B cell (primary cell): Measurements from ENCODE around the gene CCDC93. TPM values are rescaled to one million over a fixed set of nuclear protein-coding genes. Genes with fewer than 3 reads are reported as not detected.

Experiments used
- ATAC-seq: fragments of 200-7000 bp; cut with Tn5 transposase; one replicate; pipeline ENCODE4 v1.10.0; 2021; ENCODE audit warnings: low read depth, mild to moderate bottlenecking, moderate number of reproducible peaks, moderate library complexity
- CTCF ChIA-PET: fragments of 350-600 bp; sonication (Branson Sonifier 250); formaldehyde crosslinking; loops from one replicate; lab custom pipeline; 2021; ENCODE audit warnings: antibody characterized with exemption, inconsistent platforms; lab: Charles Lee
- POLR2A ChIA-PET: fragments of 350-600 bp; sonication (Branson Sonifier 250); formaldehyde crosslinking; loops from one replicate; lab custom pipeline; 2021; ENCODE audit warnings: antibody characterized with exemption; lab: Charles Lee
- DNase-seq: peaks from one replicate; pipeline ENCODE4 v3.0.0; 2013
- H2AFZ ChIP-seq: 2 replicates; pipeline ENCODE4 v1.6.1; 2012; ENCODE audit warnings: mild to moderate bottlenecking, low read depth, low read length; ENCODE audit not compliant: insufficient read depth, poor library complexity, severe bottlenecking
- H3K27ac ChIP-seq, 2 donors: 1 replicate in 1 of 2; 2 replicates in 1 of 2; pipeline ENCODE4 v1.5.1; 2012 to 2013; ENCODE audit warnings: low read length in 2 of 2, mild to moderate bottlenecking in 2 of 2, moderate library complexity in 1 of 2
- H3K27me3 ChIP-seq, 4 experiments: fragments of 200-600 bp in 1 of 4; sonication (generic) in 1 of 4; replicated peaks in 1 of 4; 1 replicate in 2 of 4; 2 replicates in 2 of 4; pipeline versions ENCODE4 v1.6.1 to v1.7.0; 2013 to 2016; ENCODE audit warnings: low read length in 3 of 4, mild to moderate bottlenecking in 2 of 4, mixed read lengths in 1 of 4, moderate library complexity in 1 of 4; ENCODE audit not compliant: insufficient read depth in 4 of 4, control insufficient read depth in 3 of 4; ENCODE audit errors: control extremely low read depth in 1 of 4
- H3K36me3 ChIP-seq, 2 experiments: replicated peaks in 1 of 2; 1 replicate in 1 of 2; 2 replicates in 1 of 2; pipeline versions ENCODE4 v1.6.1 to v1.7.1; 2013; ENCODE audit warnings: low read length in 1 of 2; ENCODE audit not compliant: insufficient read depth in 2 of 2, control insufficient read depth in 1 of 2; ENCODE audit errors: control extremely low read depth in 1 of 2, extremely low read depth in 1 of 2
- H3K4me1 ChIP-seq, 2 donors: fragments of 200-600 bp in 1 of 2; sonication (generic) in 1 of 2; 1 replicate in 1 of 2; 2 replicates in 1 of 2; pipeline versions ENCODE4 v1.5.1 to v1.6.1; 2013 to 2017; ENCODE audit warnings: low read length in 2 of 2; ENCODE audit not compliant: control insufficient read depth in 2 of 2, insufficient read depth in 2 of 2
- H3K4me2 ChIP-seq: replicated peaks from 2 replicates; pipeline ENCODE3; 2012; ENCODE audit warnings: mild to moderate bottlenecking, low read depth, low read length; ENCODE audit not compliant: poor library complexity, severe bottlenecking
- H3K4me3 ChIP-seq, 5 experiments: fragments of 200-600 bp in 1 of 5; sonication (generic) in 1 of 5; 1 replicate in 3 of 5; 2 replicates in 2 of 5; pipeline versions ENCODE4 v1.5.1 to v1.7.0; 2011 to 2016; ENCODE audit warnings: low read length in 4 of 5, mild to moderate bottlenecking in 4 of 5, low read depth in 2 of 5, control low read depth in 1 of 5, moderate library complexity in 1 of 5; ENCODE audit not compliant: insufficient read depth in 1 of 5; ENCODE audit errors: control extremely low read depth in 1 of 5, extremely low read depth in 1 of 5
- H3K79me2 ChIP-seq: fragments of 200-600 bp; sonication (generic); one replicate; pipeline ENCODE4 v1.6.0; 2016; ENCODE audit warnings: low read length; ENCODE audit not compliant: control insufficient read depth, insufficient read depth
- H3K9ac ChIP-seq: fragments of 200-600 bp; sonication (generic); 2 replicates; pipeline ENCODE4 v1.6.1; 2017; ENCODE audit warnings: mild to moderate bottlenecking, low read length, moderate library complexity
- H3K9me3 ChIP-seq, 3 donors: one replicate each; pipeline versions ENCODE4 v1.6.1 to v1.7.1; 2013; ENCODE audit warnings: low read length in 2 of 3; ENCODE audit not compliant: control insufficient read depth in 2 of 3, insufficient read depth in 1 of 3; ENCODE audit errors: control extremely low read depth in 1 of 3
- H4K20me1 ChIP-seq: 2 replicates; pipeline ENCODE4 v1.6.0; 2012; ENCODE audit warnings: mild to moderate bottlenecking, low read length; ENCODE audit not compliant: insufficient read depth, control insufficient read depth, poor library complexity, severe bottlenecking
- H3K27ac Mint-ChIP-seq: one replicate; pipeline ENCODE4 v1.8.0; 2021; ENCODE audit warnings: mixed read lengths
- H3K27me3 Mint-ChIP-seq: one replicate; pipeline ENCODE4 v1.8.0; 2021; ENCODE audit warnings: mixed read lengths
- H3K4me1 Mint-ChIP-seq: one replicate; pipeline ENCODE4 v1.8.0; 2021; ENCODE audit warnings: mixed read lengths
- H3K4me3 Mint-ChIP-seq: one replicate; pipeline ENCODE4 v1.8.0; 2021; ENCODE audit warnings: mixed read lengths
- H3K9me3 Mint-ChIP-seq: one replicate; pipeline ENCODE4 v1.8.0; 2022; ENCODE audit warnings: mixed read lengths; ENCODE audit not compliant: insufficient read depth
- CTCF ChIP-seq: fragments of 200-600 bp; IDR thresholded peaks from one replicate; pipeline ENCODE4 v1.8.0; 2022; ENCODE audit warnings: antibody characterized with exemption, mild to moderate bottlenecking
- EZH2 ChIP-seq: IDR thresholded peaks from 2 replicates; pipeline ENCODE4 v1.6.1; 2012; ENCODE audit warnings: borderline replicate concordance, low read depth, mild to moderate bottlenecking, moderate library complexity, low read length; ENCODE audit not compliant: insufficient read depth, poor library complexity, severe bottlenecking
- WGBS: methylation state at CpG from one replicate; pipeline ENCODE4 v1.1.5; 2013; ENCODE audit warnings: missing lambda C conversion rate; ENCODE audit not compliant: insufficient coverage; 5-methylcytosine and 5-hydroxymethylcytosine counted together
- intact Hi-C: fragments of 100-400 bp; cut with micrococcal nuclease; formaldehyde crosslinking; loops from one replicate; pipeline ENCODE4 v1.10.0; 2022
- polyA plus RNA-seq: library from polyadenylated mRNA; depleted of rRNA; stranded (reverse); fragments of >200 nt; gene quantifications from 2 replicates; pipeline ENCODE4 v1.2.3, GENCODE V29; 2012
- total RNA-seq, 2 donors: library from RNA; stranded (reverse); fragments of 120-200 nt in 1 of 2; gene quantifications; 1 replicate in 1 of 2; 2 replicates in 1 of 2; pipeline versions ENCODE4 v1.2.3 to v1.2.4, GENCODE V29; 2013 to 2022

CCDC93 gene
- total and polyA plus RNA-seq, 2 donors (not counting 1 experiment from before 2014, with no cell fraction given): 17.5 to 79.6 TPM

- no peak for DNase-seq
- Histone ChIP-seq H3K79me2 (no peaks in the 10 kb centered on the region), H3K4me1 (no peaks in the 10 kb centered on the region), H2AFZ (no peak overlapping the region), H3K27me3 (no peaks in the 10 kb centered on the region), H3K9ac (no peak overlapping the region), H3K36me3 (no peaks in the 10 kb centered on the region), H3K27ac (no peak overlapping the region), H3K4me3 (no peak overlapping the region), H3K9me3 (peaks cover 0 to 2% (median 0%) of the 10 kb centered on the region in 3 donors), H3K4me2 (no peak overlapping the region), H4K20me1 (no peaks in the 10 kb centered on the region)
- intact Hi-C loops: no loop called here
- ChIA-PET CTCF (no interaction called here), POLR2A (no interaction called here)
- Mint-ChIP-seq H3K4me3 (no peak overlapping the region), H3K4me1 (no peaks in the 10 kb centered on the region), H3K27ac (no peak overlapping the region), H3K27me3 (peaks cover 3% of the 10 kb centered on the region), H3K9me3 (no peaks in the 10 kb centered on the region)
- WGBS: no CpG with 5 or more reads among the region's 1 CpG
- TF ChIP-seq EZH2 (no peak), CTCF (no peak)
- no peak for ATAC-seq
These were observed 125.0 kb downstream of the CCDC93 start for GRCh38 chr2:117888897-117889296.

DNA sequence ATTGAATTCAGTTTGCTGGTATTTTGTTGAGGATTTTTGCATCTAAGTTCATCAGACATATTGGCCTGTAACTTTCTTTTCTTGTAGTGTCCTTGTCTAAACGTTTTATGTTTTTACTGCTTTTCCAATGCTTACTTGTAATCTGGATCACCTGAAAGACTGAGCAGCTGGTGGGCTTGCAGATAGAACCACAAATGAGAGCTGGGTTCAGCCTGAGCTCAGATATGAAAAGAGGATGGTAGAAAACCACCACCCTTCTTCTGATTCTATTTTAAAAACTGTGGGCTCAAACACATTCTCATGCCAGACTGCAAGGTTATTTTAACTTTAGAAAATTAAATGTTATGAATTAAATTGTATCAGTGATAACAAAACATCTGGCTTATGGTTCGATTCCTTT lies 128.6 kb downstream of the CCDC93 start:
- no peaks in the 10 kb centered on the region for H3K36me3 ChIP-seq
- ChIA-PET CTCF (no interaction called here), POLR2A (no interaction called here)
- H3K4me3 Mint-ChIP-seq: no peak overlapping the region
- no peak overlapping the region for H3K4me2 ChIP-seq
- peaks cover 3% of the 10 kb centered on the region for H3K9me3 Mint-ChIP-seq
- intact Hi-C loops: no loop called here
- no peak for DNase-seq
- H3K4me1 Mint-ChIP-seq: no peaks in the 10 kb centered on the region
- no peak overlapping the region for H2AFZ ChIP-seq
- ATAC-seq: no peak
- peaks cover 2 to 6% (median 3%) of the 10 kb centered on the region in 3 donors for H3K9me3 ChIP-seq
- H3K4me1 ChIP-seq: no peaks in the 10 kb centered on the region
- H3K79me2 ChIP-seq: no peaks in the 10 kb centered on the region
- no peaks in the 10 kb centered on the region for H3K27me3 ChIP-seq
- no peak overlapping the region for H3K27ac ChIP-seq
- no peak overlapping the region for H3K9ac ChIP-seq
- WGBS: no CpG with 5 or more reads among the region's 2 CpGs
- no peak for TF ChIP-seq CTCF
- TF ChIP-seq EZH2: no peak
- H4K20me1 ChIP-seq: no peaks in the 10 kb centered on the region
- H3K4me3 ChIP-seq: no peak overlapping the region
- H3K27me3 Mint-ChIP-seq: peaks cover 15% of the 10 kb centered on the region
- no peak overlapping the region for H3K27ac Mint-ChIP-seq
